ENCODE measurements around the gene KCNG2. TPM values are rescaled to one million over a fixed set of nuclear protein-coding genes. Genes with fewer than 3 reads are reported as not detected.

Gene KCNG2
- total RNA-seq, 1 donor from 2014 or later: not detected

- no peaks in the 10 kb centered on the region for H3K9me3 Mint-ChIP-seq
- ATAC-seq (ENCODE audit: low read depth): no peak
- POLR2A ChIA-PET: interaction anchor here (0.6 kb wide), 1 partner anchor 160 kb away, joined by 5 read pairs; no protein-coding TSS in a partner anchor
- no peak for TF ChIP-seq CTCF (IDR thresholded peaks at IDR 0.05)
- intact Hi-C loops (cut with micrococcal nuclease): loop anchor here (10.0 kb wide), 1 partner anchor 63 kb away; no protein-coding TSS in a partner anchor
- H3K27ac Mint-ChIP-seq: no peak overlapping the region
- no peak overlapping the region for H3K4me3 Mint-ChIP-seq
- no peaks in the 10 kb centered on the region for H3K27me3 Mint-ChIP-seq
- H3K36me3 Mint-ChIP-seq (ENCODE audit: low read depth): peaks cover 48% of the 10 kb centered on the region
- peaks cover 29% of the 10 kb centered on the region for H3K4me1 Mint-ChIP-seq
- no peak for DNase-seq
- CTCF ChIA-PET: no interaction called here
These were observed 119.6 kb downstream of the KCNG2 start for GRCh38 chr18:79917169-79917852.

- no peak for DNase-seq
- ChIA-PET POLR2A (no interaction called here), CTCF (no interaction called here)
- peaks cover 47% of the 10 kb centered on the region for H3K36me3 Mint-ChIP-seq (ENCODE audit: low read depth)
- H3K27me3 Mint-ChIP-seq: no peaks in the 10 kb centered on the region
- TF ChIP-seq CTCF (IDR thresholded peaks at IDR 0.05): no peak
- no peak overlapping the region for H3K4me3 Mint-ChIP-seq
- no peak for ATAC-seq (ENCODE audit: low read depth)
- H3K9me3 Mint-ChIP-seq: no peaks in the 10 kb centered on the region
- no peak overlapping the region for H3K27ac Mint-ChIP-seq
- intact Hi-C loops (cut with micrococcal nuclease): loop anchor here (10.0 kb wide), 1 partner anchor 63 kb away; no protein-coding TSS in a partner anchor
- H3K4me1 Mint-ChIP-seq: peaks cover 24% of the 10 kb centered on the region
These were observed 120.3 kb downstream of the KCNG2 start for GRCh38 chr18:79917853-79918614.

GRCh38 chr18:79918615-79919011 is 120.9 kb downstream of the KCNG2 start:
- TF ChIP-seq CTCF (IDR thresholded peaks at IDR 0.05): no peak
- H3K4me3 Mint-ChIP-seq: no peak overlapping the region
- no peaks in the 10 kb centered on the region for H3K9me3 Mint-ChIP-seq
- intact Hi-C loops (cut with micrococcal nuclease): loop anchor here (10.0 kb wide), 1 partner anchor 64 kb away; no protein-coding TSS in a partner anchor
- no peak for DNase-seq
- H3K27ac Mint-ChIP-seq: no peak overlapping the region
- H3K36me3 Mint-ChIP-seq (ENCODE audit: low read depth): peaks cover 47% of the 10 kb centered on the region
- H3K27me3 Mint-ChIP-seq: no peaks in the 10 kb centered on the region
- POLR2A ChIA-PET: no interaction called here
- H3K4me1 Mint-ChIP-seq: peaks cover 18% of the 10 kb centered on the region
- CTCF ChIA-PET: no interaction called here
- no peak for ATAC-seq (ENCODE audit: low read depth)

GRCh38 chr18:79919089-79919488 is 121.4 kb downstream of the KCNG2 start:
- ChIA-PET POLR2A (no interaction called here), CTCF (no interaction called here)
- Mint-ChIP-seq H3K4me1 (peaks cover 13% of the 10 kb centered on the region), H3K27ac (no peak overlapping the region), H3K9me3 (peaks cover under 1% of the 10 kb centered on the region), H3K36me3 (ENCODE audit: low read depth) (peaks cover 51% of the 10 kb centered on the region), H3K27me3 (no peaks in the 10 kb centered on the region), H3K4me3 (no peak overlapping the region)
- intact Hi-C loops (cut with micrococcal nuclease): loop anchor here (10.0 kb wide), 1 partner anchor 64 kb away; no protein-coding TSS in a partner anchor
- DNase-seq: no peak
- ATAC-seq (ENCODE audit: low read depth): no peak
- no peak for TF ChIP-seq CTCF (IDR thresholded peaks at IDR 0.05)
